Right forelimb (tissue), 1 donor: ENCODE results near the gene ANKRD13B.

Source experiments
- DNase-seq: peaks from one replicate; pipeline ENCODE4 v3.0.0-alpha.2; 2018

The ANKRD13B gene

GRCh38 chr17:29569245-29569950, 23.5 kb upstream of the ANKRD13B start:
- no peak for DNase-seq

GRCh38 chr17:29570521-29570920, 22.4 kb upstream of the ANKRD13B start:
- no peak for DNase-seq

GRCh38 chr17:29571486-29571882, 21.4 kb upstream of the ANKRD13B start:
- no peak for DNase-seq

GRCh38 chr17:29571883-29572681, 20.9 kb upstream of the ANKRD13B start:
- DNase-seq: no peak

GRCh38 chr17:29572691-29573557, 20.0 kb upstream of the ANKRD13B start:
- DNase-seq: peak; percentile 83

GRCh38 chr17:29573558-29573869, 19.4 kb upstream of the ANKRD13B start:
- DNase-seq: peak; percentile 48

- no peak for DNase-seq
These were observed 18.8 kb upstream of the ANKRD13B start for GRCh38 chr17:29573871-29574731.

GRCh38 chr17:29574732-29575510, 18.0 kb upstream of the ANKRD13B start:
- no peak for DNase-seq

- DNase-seq: no peak
These were observed 17.3 kb upstream of the ANKRD13B start for GRCh38 chr17:29575511-29576213.

- DNase-seq: no peak
These were observed 16.5 kb upstream of the ANKRD13B start for GRCh38 chr17:29576214-29577000.

GRCh38 chr17:29577001-29577370, 15.9 kb upstream of the ANKRD13B start:
- no peak for DNase-seq

- peak; percentile 79 for DNase-seq
These were observed 15.3 kb upstream of the ANKRD13B start for GRCh38 chr17:29577385-29578211.

- DNase-seq: no peak
These were observed 14.1 kb upstream of the ANKRD13B start for GRCh38 chr17:29578626-29579485.

- peak; percentile 87 for DNase-seq
These were observed 12.8 kb upstream of the ANKRD13B start for GRCh38 chr17:29579866-29580771.

GRCh38 chr17:29581583-29582253, 11.2 kb upstream of the ANKRD13B start:
- DNase-seq: no peak

- no peak for DNase-seq
These were observed 10.6 kb upstream of the ANKRD13B start for GRCh38 chr17:29582254-29582765.
